ENCODE measurements around the gene CRADD.
"Not testable (repeated sequence)": the region's sequence is repeated elsewhere in the genome, so short reads cannot be mapped to it uniquely, and the experiment has no call there.

The CRADD gene

GRCh38 chr12:93705237-93705636 is 28.1 kb downstream of the CRADD start:
- in situ Hi-C loops (cut with HindIII; ENCODE audit: low sequenced_read_pairs), result no loop called here

GRCh38 chr12:93706387-93706786 is 29.2 kb downstream of the CRADD start:
- in situ Hi-C loops (cut with HindIII; ENCODE audit: low sequenced_read_pairs), result no loop called here

- in situ Hi-C loops (cut with HindIII; ENCODE audit: low sequenced_read_pairs), result no loop called here
Observed at GRCh38 chr12:93706824-93707223, 29.6 kb downstream of the CRADD start.

- in situ Hi-C loops (cut with HindIII; ENCODE audit: low sequenced_read_pairs), result no loop called here
Observed at GRCh38 chr12:93707836-93708235, 30.7 kb downstream of the CRADD start.

- in situ Hi-C loops (cut with HindIII; ENCODE audit: low sequenced_read_pairs), result no loop called here
Observed at GRCh38 chr12:93708952-93709351, 31.8 kb downstream of the CRADD start.

- in situ Hi-C loops (cut with HindIII; ENCODE audit: low sequenced_read_pairs), result no loop called here
Observed at GRCh38 chr12:93709386-93709785, 32.2 kb downstream of the CRADD start.

- in situ Hi-C loops (cut with HindIII; ENCODE audit: low sequenced_read_pairs), result no loop called here
Observed at GRCh38 chr12:93710574-93710926, 33.4 kb downstream of the CRADD start.

- in situ Hi-C loops (cut with HindIII; ENCODE audit: low sequenced_read_pairs), result not testable (repeated sequence)
Observed at GRCh38 chr12:93711502-93711901, 34.3 kb downstream of the CRADD start.

- in situ Hi-C loops (cut with HindIII; ENCODE audit: low sequenced_read_pairs), result no loop called here
Observed at GRCh38 chr12:93712200-93712599, 35.0 kb downstream of the CRADD start.

- in situ Hi-C loops (cut with HindIII; ENCODE audit: low sequenced_read_pairs), result no loop called here
Observed at GRCh38 chr12:93713060-93713459, 35.9 kb downstream of the CRADD start.

- in situ Hi-C loops (cut with HindIII; ENCODE audit: low sequenced_read_pairs), result no loop called here
Observed at GRCh38 chr12:93713800-93714199, 36.6 kb downstream of the CRADD start.

GRCh38 chr12:93714382-93714781 is 37.2 kb downstream of the CRADD start:
- in situ Hi-C loops (cut with HindIII; ENCODE audit: low sequenced_read_pairs), result no loop called here

GRCh38 chr12:93719710-93720109 is 42.5 kb downstream of the CRADD start:
- in situ Hi-C loops (cut with HindIII; ENCODE audit: low sequenced_read_pairs), result no loop called here

- in situ Hi-C loops (cut with HindIII; ENCODE audit: low sequenced_read_pairs), result no loop called here
Observed at GRCh38 chr12:93720559-93720958, 43.4 kb downstream of the CRADD start.

GRCh38 chr12:93722179-93722578 is 45.0 kb downstream of the CRADD start:
- in situ Hi-C loops (cut with HindIII; ENCODE audit: low sequenced_read_pairs), result no loop called here

- in situ Hi-C loops (cut with HindIII; ENCODE audit: low sequenced_read_pairs), result no loop called here
Observed at GRCh38 chr12:93722835-93723567, 45.8 kb downstream of the CRADD start.

- in situ Hi-C loops (cut with HindIII; ENCODE audit: low sequenced_read_pairs), result no loop called here
Observed at GRCh38 chr12:93723568-93723930, 46.4 kb downstream of the CRADD start.

- in situ Hi-C loops (cut with HindIII; ENCODE audit: low sequenced_read_pairs), result no loop called here
Observed at GRCh38 chr12:93725531-93725930, 48.4 kb downstream of the CRADD start.

- in situ Hi-C loops (cut with HindIII; ENCODE audit: low sequenced_read_pairs), result no loop called here
Observed at GRCh38 chr12:93727195-93727811, 50.1 kb downstream of the CRADD start.

- in situ Hi-C loops (cut with HindIII; ENCODE audit: low sequenced_read_pairs), result no loop called here
Observed at GRCh38 chr12:93727911-93728310, 50.7 kb downstream of the CRADD start.

GRCh38 chr12:93729934-93730333 is 52.8 kb downstream of the CRADD start:
- in situ Hi-C loops (cut with HindIII; ENCODE audit: low sequenced_read_pairs), result no loop called here

GRCh38 chr12:93733358-93733757 is 56.2 kb downstream of the CRADD start:
- in situ Hi-C loops (cut with HindIII; ENCODE audit: low sequenced_read_pairs), result no loop called here

- in situ Hi-C loops (cut with HindIII; ENCODE audit: low sequenced_read_pairs), result no loop called here
Observed at GRCh38 chr12:93733928-93734327, 56.8 kb downstream of the CRADD start.
